GM21717 (cell line): ENCODE data around the gene WDR82.

ENCODE experiments used
- ATAC-seq: cut with Tn5 transposase; IDR thresholded peaks from one replicate; pipeline ENCODE4 v1.9.1; 2021; ENCODE audit warnings: mild to moderate bottlenecking, moderate library complexity; ENCODE audit not compliant: unreplicated experiment

Gene WDR82, protein sequence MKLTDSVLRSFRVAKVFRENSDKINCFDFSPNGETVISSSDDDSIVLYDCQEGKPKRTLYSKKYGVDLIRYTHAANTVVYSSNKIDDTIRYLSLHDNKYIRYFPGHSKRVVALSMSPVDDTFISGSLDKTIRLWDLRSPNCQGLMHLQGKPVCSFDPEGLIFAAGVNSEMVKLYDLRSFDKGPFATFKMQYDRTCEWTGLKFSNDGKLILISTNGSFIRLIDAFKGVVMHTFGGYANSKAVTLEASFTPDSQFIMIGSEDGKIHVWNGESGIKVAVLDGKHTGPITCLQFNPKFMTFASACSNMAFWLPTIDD

DNA sequence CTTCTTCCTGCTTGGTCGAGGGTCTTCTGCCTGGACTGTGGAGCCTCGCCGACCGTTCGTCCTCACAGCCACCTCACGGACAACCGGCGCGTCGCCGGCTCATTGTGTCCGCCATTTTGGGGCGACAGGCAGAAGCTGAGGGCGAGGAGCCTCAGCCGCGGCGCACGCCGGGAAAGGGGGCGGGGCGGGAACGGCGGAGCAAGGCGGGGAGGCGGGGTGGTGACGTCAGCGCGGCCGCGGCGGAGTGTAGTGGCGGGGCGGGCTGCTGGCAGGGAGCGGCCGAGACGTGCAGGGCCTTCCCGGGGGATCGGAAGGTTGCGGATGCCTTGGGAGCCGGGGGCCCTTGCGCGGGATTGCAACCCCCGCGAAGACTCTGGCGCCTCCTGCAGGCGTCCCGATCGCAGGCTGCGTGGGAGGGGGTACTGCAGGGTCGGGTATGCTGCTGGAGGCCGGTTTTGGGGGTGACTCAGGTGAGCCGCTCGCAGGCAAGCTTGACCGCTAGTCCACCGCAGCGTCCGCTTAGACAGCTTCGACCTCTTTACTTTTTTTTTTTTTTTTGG lies at the start of gene WDR82:
TSS of gene WDR82 (minus strand) at position 140 of the 560 bp plus-strand sequence. CDS start 288 bp downstream, outside the sequence.
- peak; percentile 80 for ATAC-seq

DNA sequence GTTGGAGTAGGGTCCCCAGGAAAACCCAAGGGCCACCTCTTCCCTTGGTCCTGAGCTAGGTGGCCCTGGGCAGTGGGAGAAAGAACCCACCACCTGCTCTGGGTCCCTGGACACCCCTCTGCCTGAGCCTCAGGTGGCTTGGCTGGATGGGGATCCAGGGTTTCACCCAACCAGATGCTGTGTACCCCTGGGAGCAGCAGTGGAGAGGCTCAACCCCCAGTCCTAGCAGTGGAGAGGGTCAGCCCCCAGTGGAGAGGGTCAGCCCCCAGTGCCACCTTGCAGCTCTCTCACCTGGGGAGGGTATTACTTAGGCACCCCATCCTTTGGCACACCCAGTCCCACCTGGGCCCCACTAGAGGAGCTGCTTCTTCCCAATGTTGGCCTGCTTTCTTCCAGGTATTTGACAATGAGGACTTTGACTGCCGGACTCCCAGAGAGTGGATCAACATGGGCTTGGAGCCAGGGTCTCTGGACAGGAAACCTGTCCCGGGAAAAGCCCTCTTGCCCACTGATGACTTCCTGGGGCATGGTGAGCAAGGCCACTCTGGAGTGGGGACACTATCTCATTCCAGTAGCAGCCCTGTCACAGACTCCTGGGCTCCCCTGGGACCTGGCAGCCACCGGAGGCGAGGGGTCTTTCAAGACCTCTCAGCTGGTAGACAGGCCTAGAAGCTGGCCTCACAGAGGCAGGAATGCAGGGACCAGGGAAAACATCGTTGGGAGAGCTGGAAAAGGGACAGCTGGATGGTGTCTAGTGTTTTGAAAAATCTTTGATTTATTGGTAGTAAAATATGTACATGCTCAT lies 49.2 kb upstream of the WDR82 start:
- no peak for ATAC-seq

DNA sequence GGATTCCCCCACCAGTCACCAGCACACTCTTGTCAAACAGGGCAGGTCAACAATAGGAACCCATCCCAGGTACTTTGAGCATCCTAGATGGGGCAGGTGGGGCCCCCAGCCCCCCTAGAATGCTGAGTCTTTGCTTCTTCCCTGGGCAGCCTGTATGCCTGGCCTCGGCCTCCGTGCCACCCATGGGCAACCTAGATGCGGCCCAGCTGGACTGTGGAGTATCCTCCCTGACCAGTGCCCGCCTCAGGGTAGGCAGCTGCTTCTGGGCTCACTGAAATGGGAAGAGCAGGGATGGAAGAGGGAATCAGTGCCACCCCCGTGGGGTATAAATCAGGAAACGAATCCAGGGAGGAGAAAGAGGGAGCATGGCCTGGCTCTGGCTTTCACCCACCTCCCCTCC lies 48.5 kb upstream of the WDR82 start:
- ATAC-seq: no peak

DNA sequence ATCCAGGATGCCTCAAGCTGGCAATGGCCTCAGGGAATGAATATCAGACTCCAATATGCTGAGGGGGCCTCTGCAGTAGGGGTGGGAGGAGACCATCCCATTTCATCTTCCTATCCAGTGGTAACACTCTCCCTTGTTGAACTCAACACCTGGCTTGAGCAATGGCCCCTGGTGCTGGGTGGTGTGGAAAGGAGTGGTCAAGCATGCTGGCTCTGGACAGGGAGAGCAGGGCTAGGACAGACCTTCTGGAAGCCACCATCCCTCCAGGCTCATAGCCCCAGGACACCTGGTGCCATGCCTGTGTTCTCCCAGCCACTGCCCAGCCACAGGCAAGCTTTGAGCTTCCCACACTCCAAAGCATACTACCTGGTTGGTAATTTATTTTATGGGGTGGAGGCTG lies 47.2 kb upstream of the WDR82 start:
- no peak for ATAC-seq

DNA sequence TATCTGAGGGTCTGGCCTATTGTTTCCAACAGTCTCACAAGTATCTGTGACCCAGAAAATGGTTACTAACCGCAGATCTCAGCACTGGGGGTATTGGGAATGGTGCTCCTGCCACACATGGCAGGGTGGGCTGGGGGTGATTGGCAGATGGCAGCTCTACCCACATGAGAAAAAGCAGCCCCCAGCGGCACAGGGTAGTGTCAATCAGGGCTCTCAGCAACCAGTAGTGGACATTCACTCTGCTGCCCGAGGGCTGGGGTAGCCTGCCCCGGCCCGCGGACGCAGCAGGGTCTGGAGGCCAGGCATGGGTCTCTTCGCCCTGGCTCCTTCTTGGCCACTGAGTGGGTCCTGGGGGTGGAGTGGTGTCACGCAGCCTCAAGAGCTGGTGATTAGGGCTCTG lies 46.2 kb upstream of the WDR82 start:
- ATAC-seq: no peak

DNA sequence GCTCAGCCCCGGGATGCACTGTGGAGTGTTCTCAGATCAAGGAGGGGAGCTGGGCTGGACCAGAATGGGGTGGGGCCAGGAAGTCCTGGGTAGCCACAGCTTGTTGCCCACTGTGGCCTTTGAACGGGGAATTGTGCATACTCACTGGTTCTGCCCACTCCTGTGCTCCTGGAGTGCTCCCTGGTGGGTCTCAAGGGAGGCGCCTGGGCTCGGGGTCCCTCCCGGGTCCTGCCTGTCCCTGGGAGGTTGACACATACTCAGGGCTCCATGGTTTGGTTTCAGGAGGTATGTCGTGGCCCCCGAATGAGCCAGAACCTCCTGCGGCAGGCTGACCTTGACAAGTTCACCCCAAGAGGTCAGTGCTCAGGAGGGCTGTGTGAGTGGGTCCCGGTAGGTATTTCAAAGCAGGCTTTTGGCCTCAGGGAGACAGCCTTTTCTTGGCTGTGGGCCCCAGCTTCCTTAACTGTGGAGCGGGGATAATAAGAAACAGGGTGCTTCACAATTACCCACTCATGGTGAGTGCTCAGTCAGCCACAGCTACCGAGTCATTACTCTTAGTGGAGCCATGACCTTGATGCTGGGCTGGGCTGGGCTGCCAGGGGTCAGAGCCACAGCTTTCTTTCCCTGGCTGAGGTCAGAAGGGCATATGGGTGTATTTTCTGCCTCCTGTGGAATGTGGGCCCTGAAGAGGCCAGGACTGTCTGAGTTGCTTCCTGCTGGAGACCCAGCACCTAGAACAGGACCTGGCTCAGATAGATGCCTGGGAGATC lies 45.3 kb upstream of the WDR82 start:
- no peak for ATAC-seq

DNA sequence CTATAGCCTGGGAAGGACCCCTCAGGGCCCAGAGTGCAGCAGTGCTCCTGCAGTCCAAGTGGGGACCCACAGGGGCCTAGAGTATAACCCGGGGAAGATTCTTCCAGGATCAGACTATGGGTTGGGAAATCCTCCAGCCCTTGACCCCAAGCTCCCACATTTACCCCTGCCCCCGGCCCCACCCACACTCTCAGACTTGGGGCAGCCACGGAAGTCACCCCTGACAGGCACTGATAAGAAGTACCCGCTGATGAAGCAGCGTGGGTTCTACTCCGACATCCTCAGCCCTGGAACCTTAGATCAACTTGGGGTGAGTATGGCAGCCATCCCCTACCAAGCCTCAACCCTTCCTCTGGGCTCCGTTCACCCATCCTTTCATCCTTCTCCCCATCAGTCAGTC lies 44.0 kb upstream of the WDR82 start:
- no peak for ATAC-seq

DNA sequence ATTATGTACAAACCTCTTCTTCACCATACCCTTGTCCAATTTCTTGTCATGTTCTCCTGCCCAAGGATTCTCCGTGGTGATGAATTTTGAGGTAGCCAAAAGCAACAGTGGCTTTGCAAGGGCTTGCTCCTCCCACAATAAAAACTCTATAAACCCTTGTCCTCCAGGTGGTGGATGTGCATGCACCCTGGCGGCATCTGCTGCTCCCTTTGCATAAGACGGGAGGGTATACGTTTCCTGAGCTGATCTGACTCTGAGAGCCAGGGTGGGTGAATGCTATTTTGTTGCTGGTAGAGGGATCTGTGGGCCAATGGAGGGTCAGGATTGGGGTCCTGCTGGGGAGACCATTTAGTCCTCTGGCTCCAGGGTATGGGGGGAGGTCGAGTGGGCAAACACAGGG lies 43.0 kb upstream of the WDR82 start:
- no peak for ATAC-seq

DNA sequence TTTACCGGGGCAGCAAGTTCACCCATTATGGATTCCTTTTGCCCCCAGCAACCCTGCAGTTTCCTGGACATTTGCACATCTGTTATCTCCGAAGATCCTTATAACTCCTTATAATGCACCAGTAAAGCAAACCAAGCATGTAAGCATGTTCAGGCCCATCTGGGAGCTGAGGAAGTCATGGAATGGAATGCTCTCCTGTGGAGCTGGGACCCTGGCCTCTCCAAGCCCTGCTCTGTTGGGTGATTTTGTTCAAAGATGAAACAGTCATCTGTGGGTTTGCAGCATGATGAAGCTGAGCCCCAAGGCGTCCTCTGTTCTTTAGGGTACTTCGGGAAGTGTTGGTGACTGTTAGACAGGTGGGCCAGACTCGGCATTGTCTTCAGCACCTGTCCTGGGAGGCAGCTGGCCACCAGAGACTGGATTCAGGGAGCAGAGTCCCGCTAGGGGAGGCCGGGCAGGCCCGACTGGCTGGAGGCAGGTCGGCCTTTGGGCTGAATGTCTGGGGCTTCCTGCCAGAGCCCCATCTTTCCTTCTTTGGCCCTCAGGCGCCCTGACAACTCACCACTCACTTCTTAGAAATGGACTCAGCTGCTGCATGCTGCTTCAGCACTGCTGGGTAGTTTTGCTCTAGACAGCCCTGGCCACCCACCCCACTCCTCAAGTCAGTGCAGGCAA lies 41.6 kb upstream of the WDR82 start:
- no peak for ATAC-seq

DNA sequence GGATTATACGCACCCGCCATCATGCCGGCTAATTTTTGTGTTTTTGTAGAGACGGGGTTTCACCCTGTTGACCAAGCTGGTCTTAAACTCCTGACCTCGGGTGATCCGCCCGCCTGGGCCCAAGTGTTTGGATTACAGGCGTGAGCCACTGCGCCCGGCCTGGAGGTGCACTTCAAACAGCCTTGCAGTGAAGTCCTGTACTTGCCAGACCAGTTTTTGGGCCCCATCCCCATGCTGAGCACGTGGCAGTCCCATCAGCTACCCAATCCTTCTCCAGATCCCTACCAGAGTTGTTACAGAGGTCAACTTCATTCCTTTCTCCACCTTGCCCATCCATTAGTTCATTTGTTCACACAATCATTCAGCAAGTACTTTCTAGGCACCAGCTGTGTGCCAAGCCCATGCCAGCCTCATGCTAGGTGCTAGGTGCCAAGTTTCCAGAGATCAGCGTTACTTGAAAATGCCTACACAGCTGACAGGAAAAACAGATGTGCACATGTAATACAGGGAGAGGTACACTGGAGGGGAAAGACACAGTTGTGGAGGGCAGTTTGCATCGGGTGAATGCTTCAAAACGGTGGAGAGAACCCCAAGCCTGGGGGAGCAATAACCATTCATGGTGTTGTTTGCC lies 39.9 kb upstream of the WDR82 start:
- no peak for ATAC-seq

DNA sequence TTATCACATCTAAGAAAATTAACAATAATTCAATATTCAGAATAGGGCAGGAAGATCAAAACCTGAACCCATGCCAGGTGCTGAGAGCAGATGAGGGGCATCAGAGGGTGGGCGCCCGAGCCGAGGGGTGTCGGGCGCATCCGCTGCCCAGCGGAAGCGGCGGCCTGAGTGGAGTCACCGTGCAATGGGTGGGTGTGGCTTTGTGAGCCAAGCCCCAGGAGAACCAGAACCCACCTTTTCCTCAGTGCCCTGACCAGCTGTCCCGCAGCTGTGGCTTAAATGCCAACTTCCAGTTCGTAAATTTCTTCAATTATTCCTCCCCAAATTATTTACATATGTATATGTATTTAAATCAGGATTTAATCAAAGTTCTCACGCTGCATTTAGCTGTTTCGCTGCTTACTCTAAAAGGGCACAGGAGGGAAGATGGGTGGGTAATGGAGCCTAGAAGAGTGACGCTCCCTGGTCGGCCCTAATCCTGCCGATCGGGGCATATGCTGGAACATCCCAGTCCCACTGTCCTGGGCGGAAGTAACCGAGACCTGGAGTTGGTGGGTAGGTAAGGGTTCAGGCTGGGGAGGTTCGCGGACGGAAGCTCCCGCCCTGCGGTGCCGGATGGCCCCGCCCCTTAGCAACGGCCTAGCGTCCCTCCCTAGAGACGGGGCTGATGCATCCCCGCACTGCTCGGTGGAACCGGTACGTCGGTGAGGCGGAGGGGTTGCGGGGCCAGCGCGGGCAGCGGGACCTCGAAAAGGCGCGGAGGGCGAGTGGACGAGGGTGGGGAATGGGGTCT lies 39.0 kb upstream of the WDR82 start:
- no peak for ATAC-seq

DNA sequence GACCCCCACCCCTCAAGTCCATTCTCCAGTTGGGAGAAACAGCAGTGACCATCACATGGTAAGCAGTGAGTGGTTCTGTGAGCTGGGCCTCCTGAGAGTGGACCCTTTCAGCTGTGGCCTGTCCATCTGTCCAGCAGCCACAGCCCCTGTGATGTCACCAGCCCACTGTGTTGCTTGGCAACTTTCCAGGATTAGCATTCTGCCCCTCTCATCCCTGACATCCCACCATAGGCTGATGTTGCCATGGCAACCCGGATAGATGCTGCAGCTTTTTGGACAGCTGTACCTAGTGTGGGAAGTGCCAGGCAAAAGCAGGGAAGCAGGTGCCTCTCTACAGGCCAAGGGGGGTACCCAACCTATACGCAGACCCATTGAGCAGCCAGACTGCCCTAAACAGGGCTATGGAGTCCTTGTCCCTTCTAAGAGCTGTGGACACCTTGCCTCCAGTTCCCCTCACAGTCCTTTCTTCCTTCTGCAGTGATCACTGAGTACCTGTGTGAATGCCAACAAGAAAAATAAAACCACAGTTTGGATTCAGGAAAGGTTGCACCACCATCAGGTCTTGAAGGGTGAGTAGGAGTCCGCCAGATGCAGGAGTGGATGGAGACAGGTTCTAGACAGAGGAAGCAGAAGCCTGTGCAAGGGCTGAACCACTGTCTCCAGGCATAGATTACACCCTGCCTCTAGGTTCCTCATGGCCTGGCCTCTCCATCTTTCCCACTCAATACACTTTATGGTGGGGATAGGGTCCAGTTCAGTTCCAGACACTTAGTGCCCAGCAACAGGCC lies 37.7 kb upstream of the WDR82 start, which contains the start of gene DNAH1:
TSS of gene DNAH1 (plus strand) at position 343 of the 788 bp plus-strand sequence. CDS start 6,124 bp downstream, outside the sequence.
- ATAC-seq: no peak

DNA sequence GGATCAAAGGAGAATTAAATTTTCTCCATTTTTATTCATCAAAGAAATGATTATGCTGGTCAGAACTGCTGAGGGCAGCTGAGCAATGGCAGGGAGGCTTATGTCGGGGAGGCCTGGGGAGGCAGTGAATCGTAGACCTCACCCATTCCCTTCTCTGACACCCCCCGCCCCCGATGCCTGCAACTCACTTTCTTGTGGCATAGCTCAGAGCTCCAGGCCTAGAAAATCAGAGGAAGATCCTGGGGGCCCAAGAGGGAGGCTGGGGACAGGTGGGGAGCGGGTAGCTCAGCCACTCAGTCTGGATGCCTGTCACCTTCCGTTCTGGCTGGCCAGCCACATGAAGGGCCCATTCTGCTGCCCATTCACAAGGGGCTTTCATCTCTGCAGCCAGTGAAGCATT lies 36.6 kb upstream of the WDR82 start:
- ATAC-seq: no peak

DNA sequence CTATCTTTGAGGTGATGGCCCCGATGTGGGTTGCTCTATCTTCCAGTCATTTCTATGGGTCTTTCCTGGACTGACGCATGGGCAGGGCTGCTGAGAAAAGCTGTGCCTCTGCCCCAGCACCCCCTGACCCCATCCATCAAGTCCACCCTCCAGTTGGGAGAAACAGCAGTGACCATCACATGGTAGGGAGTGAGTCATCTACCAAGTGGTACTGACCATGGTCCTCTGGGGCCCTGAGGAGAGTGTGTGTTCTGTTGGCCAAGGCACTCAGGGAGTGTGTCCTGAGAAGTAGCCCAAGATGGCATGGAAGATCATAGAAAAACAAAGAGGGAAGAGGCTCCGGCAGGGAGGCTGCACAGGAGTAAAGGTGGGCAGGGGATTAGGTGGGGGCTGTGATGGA lies 36.0 kb upstream of the WDR82 start:
- no peak for ATAC-seq

DNA sequence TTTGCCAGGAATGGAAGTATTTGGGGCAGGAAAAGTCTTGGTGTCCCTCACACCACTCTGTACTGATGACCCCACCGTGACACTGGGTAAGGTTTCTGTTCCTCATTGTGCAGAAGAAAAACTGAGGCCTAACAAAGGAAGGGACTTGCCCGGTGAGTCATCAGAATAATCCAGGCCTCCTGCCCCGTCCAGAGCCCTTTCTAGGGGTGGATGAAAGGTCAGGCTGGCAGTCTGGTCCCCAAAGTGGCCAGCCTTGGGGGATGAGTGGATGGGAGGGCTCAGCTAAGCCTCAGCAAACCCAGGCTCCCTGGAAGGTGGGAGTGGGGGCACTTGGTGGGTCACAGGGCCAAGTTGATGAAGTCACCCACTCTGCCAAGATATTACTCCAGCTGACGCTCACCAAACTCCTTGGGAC lies 35.3 kb upstream of the WDR82 start:
- peak; percentile 71 for ATAC-seq

DNA sequence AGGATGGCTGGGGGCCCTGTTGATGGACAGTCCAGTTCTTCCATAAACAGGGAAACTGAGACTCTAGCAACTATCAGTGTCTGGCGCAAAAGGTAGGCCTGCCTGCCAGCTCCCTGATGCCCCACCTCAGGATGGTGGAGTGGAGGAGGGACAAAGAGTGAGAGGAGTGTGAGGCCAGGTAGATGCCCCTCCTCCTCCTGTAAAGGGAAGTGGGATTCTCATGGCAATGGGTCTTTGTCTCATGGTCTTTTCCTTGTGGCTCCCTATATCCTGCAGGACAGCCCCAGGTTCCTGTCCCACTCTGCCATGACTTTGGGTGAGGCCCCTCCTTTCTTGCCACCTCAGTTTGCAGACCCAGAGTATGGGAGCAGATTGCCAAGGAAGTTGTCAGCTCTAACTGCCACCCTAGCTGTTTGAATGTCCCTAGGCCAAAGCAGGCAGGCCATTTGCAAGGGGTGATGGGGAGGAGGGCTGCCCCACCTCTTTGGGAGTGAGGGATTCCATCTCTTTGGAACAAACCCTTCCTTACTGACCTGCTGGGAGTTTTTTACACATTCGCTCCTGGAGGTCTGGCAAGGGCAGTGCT lies 34.8 kb upstream of the WDR82 start:
- peak; percentile 10 for ATAC-seq

DNA sequence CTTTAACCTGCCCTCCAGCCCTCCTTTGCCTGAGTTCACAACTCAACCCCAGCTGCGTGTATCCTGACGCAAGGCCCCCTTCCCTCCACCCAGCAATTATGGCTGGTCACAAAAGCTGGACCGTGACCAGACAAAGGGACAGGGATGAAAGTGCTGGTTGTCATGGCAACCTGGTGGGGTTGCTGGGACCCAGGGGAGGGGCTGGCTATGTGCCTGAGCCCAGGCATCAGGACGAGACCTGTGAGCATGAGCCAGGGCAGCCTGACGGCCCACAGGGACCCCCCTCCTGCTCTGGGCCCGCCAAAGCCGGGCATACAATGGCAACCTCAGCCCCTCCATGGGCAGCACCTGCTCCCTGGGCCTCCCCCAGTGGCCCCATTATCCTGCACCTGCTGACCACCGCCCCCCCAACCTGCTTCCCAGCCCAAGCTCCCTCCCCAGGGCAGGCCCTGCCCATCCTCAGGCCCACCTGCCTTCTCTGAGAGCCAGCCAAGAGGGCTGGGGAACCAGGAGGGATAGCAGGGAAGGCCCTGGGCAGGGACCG lies 33.2 kb upstream of the WDR82 start:
- ATAC-seq: no peak
